Spinal cord (tissue), 10 donors: ENCODE results near the gene MUSK. TPM values are rescaled to one million over a fixed set of nuclear protein-coding genes. Genes with fewer than 3 reads are reported as not detected.

Experiments
- DNase-seq, 6 donors: peaks; one replicate each; pipeline versions ENCODE4 v3.0.0 to v3.0.0-alpha.2; 2013 to 2015; ENCODE audit warnings: low spot score in 6 of 6, low read depth in 4 of 6
- H3K27ac ChIP-seq: one replicate; pipeline ENCODE4 v1.5.1; 2013; ENCODE audit warnings: low read depth, low read length, control low read depth
- H3K27me3 ChIP-seq: one replicate; pipeline ENCODE4 v1.6.1; 2013; ENCODE audit warnings: low read length; ENCODE audit not compliant: control insufficient read depth, insufficient read depth
- H3K36me3 ChIP-seq: one replicate; pipeline ENCODE4 v1.6.1; 2013; ENCODE audit warnings: low read length; ENCODE audit not compliant: control insufficient read depth, insufficient read depth
- H3K4me1 ChIP-seq: one replicate; pipeline ENCODE4 v1.6.1; 2013; ENCODE audit warnings: low read length; ENCODE audit not compliant: control insufficient read depth, insufficient read depth
- H3K4me3 ChIP-seq: one replicate; pipeline ENCODE4 v1.5.1; 2013; ENCODE audit warnings: low read depth, low read length, control low read depth
- H3K9me3 ChIP-seq: one replicate; pipeline ENCODE4 v1.6.1; 2013; ENCODE audit warnings: low read length; ENCODE audit not compliant: control insufficient read depth, insufficient read depth
- WGBS: methylation state at CpG from one replicate; pipeline ENCODE4 v1.1.5; 2013; ENCODE audit warnings: missing lambda C conversion rate; ENCODE audit not compliant: insufficient coverage; 5-methylcytosine and 5-hydroxymethylcytosine counted together
- polyA plus RNA-seq, 2 donors: library from polyadenylated mRNA; unstranded; fragments of 120-200 nt; gene quantifications; one replicate each; pipeline ENCODE4 v1.2.1, GENCODE V29; 2013; ENCODE audit not compliant: insufficient read length in 2 of 2
- total RNA-seq, 2 donors: library from RNA; depleted of rRNA in 1 of 2; stranded (reverse); fragments of 120-200 nt in 1 of 2; fragments of >200 nt in 1 of 2; gene quantifications; one replicate each; pipeline versions ENCODE4 v1.2.3 to v1.2.4, GENCODE V29; 2013 to 2014
- donor health status: healthy.

MUSK gene
- total and polyA plus RNA-seq, 4 donors = 0.87 to 3.4 (median 1.4) TPM

- Histone ChIP-seq H3K27me3 (no peaks in the 10 kb centered on the region), H3K36me3 (no peaks in the 10 kb centered on the region), H3K9me3 (no peaks in the 10 kb centered on the region), H3K27ac (no peak overlapping the region), H3K4me1 (no peaks in the 10 kb centered on the region), H3K4me3 (no peak overlapping the region)
- no peak for DNase-seq
- WGBS = no CpG with 5 or more reads among the region's 2 CpGs
Measured at GRCh38 chr9:110641293-110641692, 27.3 kb upstream of the MUSK start.

- Histone ChIP-seq H3K4me1 (no peaks in the 10 kb centered on the region), H3K4me3 (no peak overlapping the region), H3K9me3 (no peaks in the 10 kb centered on the region), H3K36me3 (no peaks in the 10 kb centered on the region), H3K27me3 (no peaks in the 10 kb centered on the region), H3K27ac (no peak overlapping the region)
- WGBS = 98% methylated on average over 2 of the region's 4 CpGs
- DNase-seq = no peak
Measured at GRCh38 chr9:110648696-110649095, 19.9 kb upstream of the MUSK start.

GRCh38 chr9:110650261-110650660 is 18.3 kb upstream of the MUSK start:
- no peak overlapping the region for H3K4me3 ChIP-seq
- H3K36me3 ChIP-seq = no peaks in the 10 kb centered on the region
- no peaks in the 10 kb centered on the region for H3K27me3 ChIP-seq
- WGBS = 88% methylated on average over 1 of the region's 3 CpGs
- H3K27ac ChIP-seq = peak overlapping the region; percentile 71
- H3K9me3 ChIP-seq = no peaks in the 10 kb centered on the region
- H3K4me1 ChIP-seq = no peaks in the 10 kb centered on the region
- no peak for DNase-seq

GRCh38 chr9:110650991-110651411 is 17.6 kb upstream of the MUSK start:
- peak in 4 of 6 donors; percentile 11 to 63 (median 22) for DNase-seq
- H3K27ac ChIP-seq = peak overlapping the region; percentile 71
- no peaks in the 10 kb centered on the region for H3K4me1 ChIP-seq
- no peaks in the 10 kb centered on the region for H3K36me3 ChIP-seq
- H3K9me3 ChIP-seq = no peaks in the 10 kb centered on the region
- H3K4me3 ChIP-seq = no peak overlapping the region
- no peaks in the 10 kb centered on the region for H3K27me3 ChIP-seq
- no CpG with 5 or more reads among the region's 6 CpGs for WGBS

GRCh38 chr9:110655754-110656641 is 12.6 kb upstream of the MUSK start:
- no peaks in the 10 kb centered on the region for H3K4me1 ChIP-seq
- no peak overlapping the region for H3K27ac ChIP-seq
- H3K27me3 ChIP-seq = no peaks in the 10 kb centered on the region
- H3K36me3 ChIP-seq = no peaks in the 10 kb centered on the region
- H3K9me3 ChIP-seq = no peaks in the 10 kb centered on the region
- WGBS = no CpG with 5 or more reads among the region's 6 CpGs
- peak in 1 of 6 donors; percentile 2 for DNase-seq
- H3K4me3 ChIP-seq = no peak overlapping the region

- Histone ChIP-seq H3K9me3 (no peaks in the 10 kb centered on the region), H3K4me1 (no peaks in the 10 kb centered on the region), H3K36me3 (no peaks in the 10 kb centered on the region), H3K27me3 (no peaks in the 10 kb centered on the region), H3K4me3 (no peak overlapping the region), H3K27ac (no peak overlapping the region)
- no CpG with 5 or more reads among the region's 2 CpGs for WGBS
- DNase-seq = peak in 1 of 6 donors; percentile 11
Measured at GRCh38 chr9:110659891-110660541, 8.6 kb upstream of the MUSK start.

- H3K4me1 ChIP-seq = no peaks in the 10 kb centered on the region
- H3K36me3 ChIP-seq = no peaks in the 10 kb centered on the region
- H3K27ac ChIP-seq = no peak overlapping the region
- H3K27me3 ChIP-seq = no peaks in the 10 kb centered on the region
- DNase-seq = no peak
- no peak overlapping the region for H3K4me3 ChIP-seq
- WGBS = 82% methylated on average over 3 of the region's 5 CpGs
- no peaks in the 10 kb centered on the region for H3K9me3 ChIP-seq
Measured at GRCh38 chr9:110669433-110669832, 842 bp downstream of the MUSK start.

GRCh38 chr9:110671849-110672248 is 3.3 kb downstream of the MUSK start:
- DNase-seq = no peak
- Histone ChIP-seq H3K4me1 (no peaks in the 10 kb centered on the region), H3K9me3 (no peaks in the 10 kb centered on the region), H3K27ac (no peak overlapping the region), H3K36me3 (no peaks in the 10 kb centered on the region), H3K4me3 (no peak overlapping the region), H3K27me3 (no peaks in the 10 kb centered on the region)
- WGBS = no CpG with 5 or more reads among the region's 4 CpGs

- Histone ChIP-seq H3K4me3 (no peak overlapping the region), H3K36me3 (no peaks in the 10 kb centered on the region), H3K27me3 (no peaks in the 10 kb centered on the region), H3K9me3 (no peaks in the 10 kb centered on the region), H3K4me1 (no peaks in the 10 kb centered on the region), H3K27ac (no peak overlapping the region)
- 67% methylated on average over 1 of the region's 3 CpGs for WGBS
- peak in 1 of 6 donors; percentile 14 for DNase-seq
Measured at GRCh38 chr9:110672873-110673510, 4.4 kb downstream of the MUSK start.
